GM12892 (cell line): ENCODE measurements around the gene TRIM16.
"Not testable (repeated sequence)": the region's sequence is repeated elsewhere in the genome, so short reads cannot be mapped to it uniquely, and the experiment has no call there.

Source experiments
- POLR2A ChIP-seq: IDR thresholded peaks from 2 replicates; pipeline ENCODE4 v1.6.1; 2011; ENCODE audit warnings: low read depth, low read length, control low read depth
- POLR2AphosphoS5 ChIP-seq: IDR thresholded peaks from 2 replicates; pipeline ENCODE4 v1.6.1; 2011; ENCODE audit warnings: low read depth, low read length, control low read depth
- TAF1 ChIP-seq: IDR thresholded peaks from 2 replicates; pipeline ENCODE4 v1.6.1; 2011; ENCODE audit warnings: low read depth, mild to moderate bottlenecking, control low read depth, low read length, borderline replicate concordance

DNA sequence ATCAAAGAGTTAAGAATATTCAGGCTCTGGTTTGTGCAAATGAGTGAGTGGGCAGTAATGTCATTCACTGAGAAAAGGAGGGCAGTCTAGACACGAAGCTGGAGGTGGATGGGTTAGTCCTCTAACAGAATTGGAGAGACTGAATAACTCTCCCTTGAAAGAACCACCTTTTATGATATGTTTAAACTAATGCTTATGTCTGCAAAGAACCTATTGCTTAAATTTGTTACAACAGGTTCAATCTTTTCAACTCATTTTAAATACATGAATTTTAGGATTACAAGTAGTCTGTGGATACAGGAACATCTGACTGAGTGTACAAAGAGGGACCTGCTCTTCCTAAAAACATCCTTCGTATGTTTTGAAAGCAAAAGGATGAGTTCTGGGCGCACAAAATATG lies 14.9 kb upstream of the TRIM16 start:
- TF ChIP-seq POLR2AphosphoS5, POLR2A, TAF1: not testable (repeated sequence)
